CD4-positive, alpha-beta memory T cell (primary cell): ENCODE results near the gene SPATA31E1. TPM values are rescaled to one million over a fixed set of nuclear protein-coding genes. Genes with fewer than 3 reads are reported as not detected.
A peak's percentile ranks its signal among the peaks of the same experiment; 100 is the strongest.

ENCODE experiments used
- CTCF ChIA-PET: fragments of 350-600 bp; sonication (Branson Sonifier 250); formaldehyde crosslinking; loops from one replicate; lab custom pipeline; 2021; ENCODE audit warnings: inconsistent platforms; ENCODE audit not compliant: partially characterized antibody; lab: Charles Lee
- POLR2A ChIA-PET: fragments of 350-600 bp; sonication (Branson Sonifier 250); formaldehyde crosslinking; loops from one replicate; lab custom pipeline; 2021; ENCODE audit not compliant: partially characterized antibody; lab: Charles Lee
- DNase-seq, 5 donors: peaks; one replicate each; pipeline versions ENCODE4 v3.0.0 to v3.0.0-alpha.2; 2020 to 2022; ENCODE audit warnings: mixed read lengths in 1 of 5
- H3K27ac ChIP-seq: one replicate; pipeline ENCODE4 v1.7.0; 2013; ENCODE audit warnings: low read depth, low read length
- H3K27me3 ChIP-seq: 2 replicates; pipeline ENCODE4 v1.7.0; 2013; ENCODE audit warnings: mild to moderate bottlenecking, low read length, moderate library complexity; ENCODE audit not compliant: insufficient read depth
- H3K36me3 ChIP-seq: 2 replicates; pipeline ENCODE4 v1.7.0; 2013; ENCODE audit warnings: mild to moderate bottlenecking, low read length, moderate library complexity; ENCODE audit not compliant: insufficient read depth
- H3K4me1 ChIP-seq: 2 replicates; pipeline ENCODE4 v1.7.0; 2013; ENCODE audit warnings: mild to moderate bottlenecking, low read length, moderate library complexity; ENCODE audit not compliant: insufficient read depth
- H3K4me3 ChIP-seq, 2 donors: one replicate each; pipeline ENCODE4 v1.7.0; 2013; ENCODE audit warnings: low read length in 2 of 2, mild to moderate bottlenecking in 1 of 2
- H3K9me3 ChIP-seq, 2 donors: one replicate each; pipeline ENCODE4 v1.7.0; 2013; ENCODE audit warnings: low read length in 2 of 2, control low read depth in 1 of 2; ENCODE audit not compliant: control insufficient read depth in 1 of 2
- H3K27ac Mint-ChIP-seq, 7 donors: one replicate each; pipeline ENCODE4 v1.8.0; 2020 to 2021; ENCODE audit warnings: mixed read lengths in 7 of 7, mild to moderate bottlenecking in 6 of 7, inconsistent platforms in 3 of 7, moderate library complexity in 3 of 7
- H3K27me3 Mint-ChIP-seq, 2 donors: one replicate each; pipeline ENCODE4 v1.8.0; 2020 to 2021; ENCODE audit warnings: mixed read lengths in 2 of 2
- H3K36me3 Mint-ChIP-seq, 2 donors: one replicate each; pipeline ENCODE4 v1.8.0; 2020 to 2021; ENCODE audit warnings: mixed read lengths in 2 of 2, inconsistent platforms in 1 of 2, mild to moderate bottlenecking in 1 of 2
- H3K4me1 Mint-ChIP-seq, 4 donors: one replicate each; pipeline ENCODE4 v1.8.0; 2020 to 2021; ENCODE audit warnings: mixed read lengths in 4 of 4, mild to moderate bottlenecking in 1 of 4
- H3K4me3 Mint-ChIP-seq, 8 donors: one replicate each; pipeline ENCODE4 v1.8.0; 2020 to 2021; ENCODE audit warnings: mixed read lengths in 8 of 8, mild to moderate bottlenecking in 7 of 8, moderate library complexity in 6 of 8, inconsistent platforms in 3 of 8
- H3K9me3 Mint-ChIP-seq, 8 donors: one replicate each; pipeline ENCODE4 v1.8.0; 2020 to 2021; ENCODE audit warnings: mixed read lengths in 8 of 8, mild to moderate bottlenecking in 5 of 8, inconsistent platforms in 3 of 8, moderate library complexity in 1 of 8
- intact Hi-C: fragments of 100-400 bp; cut with micrococcal nuclease; formaldehyde crosslinking; loops from one replicate; pipeline ENCODE4 v1.15.1; 2023
- polyA plus RNA-seq, 2 donors: library from polyadenylated mRNA; unstranded; fragments of 300-500 nt; fragmentation: Illumina TruSeq; gene quantifications; one replicate each; pipeline ENCODE4 v1.2.3, GENCODE V29; 2021
- total RNA-seq, 2 experiments: library from RNA; stranded (reverse); gene quantifications; one replicate each; pipeline ENCODE4 v1.2.3, GENCODE V29; 2021

The SPATA31E1 gene
- total and polyA plus RNA-seq, 4 experiments from 2014 or later, result not detected

DNA sequence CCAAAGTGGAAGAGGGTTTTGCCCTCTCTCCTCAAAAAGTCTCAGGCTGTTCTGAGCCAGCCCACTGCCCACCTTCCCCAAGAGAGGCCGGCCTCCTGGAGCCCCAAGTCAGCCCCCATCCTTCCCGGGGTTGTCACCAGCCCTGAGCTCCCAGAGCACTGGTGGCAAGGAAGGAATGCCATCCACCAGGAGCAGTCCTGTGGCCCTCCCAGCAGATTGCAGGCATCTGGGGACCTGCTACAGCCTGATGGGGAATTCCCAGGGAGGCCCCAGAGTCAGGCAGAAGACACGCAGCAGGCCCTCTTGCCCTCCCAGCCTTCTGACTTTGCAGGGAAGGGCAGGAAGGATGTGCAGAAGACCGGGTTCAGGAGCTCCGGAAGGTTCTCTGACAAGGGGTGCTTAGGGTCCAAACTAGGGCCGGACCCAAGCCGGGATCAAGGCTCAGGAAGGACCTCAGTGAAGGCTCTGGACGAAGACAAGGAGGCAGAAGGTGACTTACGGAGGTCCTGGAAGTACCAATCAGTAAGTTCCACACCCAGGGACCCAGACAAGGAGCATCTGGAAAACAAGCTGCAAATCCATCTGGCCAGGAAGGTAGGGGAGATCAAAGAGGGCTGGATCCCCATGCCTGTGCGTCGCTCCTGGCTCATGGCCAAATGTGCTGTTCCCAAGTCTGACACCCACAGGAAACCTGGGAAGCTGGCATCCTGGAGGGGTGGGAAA lies 3.7 kb downstream of the SPATA31E1 start:
- POLR2A ChIA-PET, result no interaction called here
- Mint-ChIP-seq H3K4me3 (no peak overlapping the region), H3K4me1 (no peaks in the 10 kb centered on the region), H3K27me3 (peaks cover 6 to 7% of the 10 kb centered on the region in 2 donors), H3K9me3 (no peaks in the 10 kb centered on the region), H3K27ac (no peak overlapping the region), H3K36me3 (no peaks in the 10 kb centered on the region)
- H3K4me3 ChIP-seq, result no peak overlapping the region
- no peak for DNase-seq
- no peaks in the 10 kb centered on the region for H3K9me3 ChIP-seq
- no peaks in the 10 kb centered on the region for H3K27me3 ChIP-seq
- H3K27ac ChIP-seq, result no peak overlapping the region
- intact Hi-C loops, result no loop called here
- no peaks in the 10 kb centered on the region for H3K4me1 ChIP-seq
- CTCF ChIA-PET, result no interaction called here
- H3K36me3 ChIP-seq, result no peaks in the 10 kb centered on the region

DNA sequence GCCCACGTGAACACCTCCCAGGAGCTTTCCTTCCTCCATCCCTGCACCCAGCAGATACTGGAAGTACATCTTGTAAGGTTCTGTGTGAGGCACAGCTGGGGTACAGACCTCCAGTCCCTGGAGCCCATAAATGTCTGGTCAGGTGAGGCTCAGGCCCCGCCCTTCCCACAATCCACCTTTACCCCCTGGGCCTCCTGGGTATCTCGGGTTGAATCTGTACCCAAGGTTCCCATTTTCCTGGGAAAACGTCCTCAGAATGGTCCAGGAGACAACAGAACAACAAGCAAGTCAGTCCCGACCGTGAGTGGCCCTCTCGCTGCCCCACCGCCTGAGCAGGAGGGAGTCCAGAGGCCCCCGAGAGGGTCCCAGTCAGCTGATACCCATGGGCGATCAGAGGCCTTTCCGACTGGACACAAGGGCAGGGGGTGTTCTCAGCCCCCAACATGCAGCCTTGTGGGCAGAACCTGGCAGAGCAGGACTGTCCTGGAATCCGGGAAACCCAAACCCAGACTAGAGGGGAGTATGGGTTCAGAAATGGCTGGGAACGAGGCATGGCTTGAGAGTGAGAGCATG lies 4.3 kb downstream of the SPATA31E1 start:
- H3K27me3 Mint-ChIP-seq, result peaks cover 5 to 6% of the 10 kb centered on the region in 2 donors

GRCh38 chr9:87887661-87888480 lies 5.2 kb downstream of the SPATA31E1 start:
- Histone ChIP-seq H3K9me3 (no peaks in the 10 kb centered on the region), H3K27ac (no peak overlapping the region), H3K36me3 (no peaks in the 10 kb centered on the region), H3K27me3 (no peaks in the 10 kb centered on the region), H3K4me3 (no peak overlapping the region), H3K4me1 (no peaks in the 10 kb centered on the region)
- H3K36me3 Mint-ChIP-seq, result no peaks in the 10 kb centered on the region
- H3K27me3 Mint-ChIP-seq, result peaks cover 5 to 6% of the 10 kb centered on the region in 2 donors
- CTCF ChIA-PET, result no interaction called here
- H3K27ac Mint-ChIP-seq, result no peak overlapping the region
- DNase-seq, result no peak
- POLR2A ChIA-PET, result no interaction called here
- H3K9me3 Mint-ChIP-seq, result no peaks in the 10 kb centered on the region
- no peaks in the 10 kb centered on the region for H3K4me1 Mint-ChIP-seq
- H3K4me3 Mint-ChIP-seq, result no peak overlapping the region
- intact Hi-C loops, result no loop called here

More for the DNA sequence above, 4.3 kb downstream of the SPATA31E1 start:
- no peaks in the 10 kb centered on the region for H3K27me3 ChIP-seq
- peak in 1 of 5 donors; percentile 33 for DNase-seq
- Mint-ChIP-seq H3K27ac (no peak overlapping the region), H3K4me3 (no peak overlapping the region), H3K4me1 (no peaks in the 10 kb centered on the region), H3K9me3 (no peaks in the 10 kb centered on the region), H3K36me3 (no peaks in the 10 kb centered on the region)
- CTCF ChIA-PET, result no interaction called here
- H3K4me1 ChIP-seq, result no peaks in the 10 kb centered on the region
- intact Hi-C loops, result no loop called here
- H3K36me3 ChIP-seq, result no peaks in the 10 kb centered on the region
- no peak overlapping the region for H3K4me3 ChIP-seq
- POLR2A ChIA-PET, result no interaction called here
- no peak overlapping the region for H3K27ac ChIP-seq
- no peaks in the 10 kb centered on the region for H3K9me3 ChIP-seq

DNA sequence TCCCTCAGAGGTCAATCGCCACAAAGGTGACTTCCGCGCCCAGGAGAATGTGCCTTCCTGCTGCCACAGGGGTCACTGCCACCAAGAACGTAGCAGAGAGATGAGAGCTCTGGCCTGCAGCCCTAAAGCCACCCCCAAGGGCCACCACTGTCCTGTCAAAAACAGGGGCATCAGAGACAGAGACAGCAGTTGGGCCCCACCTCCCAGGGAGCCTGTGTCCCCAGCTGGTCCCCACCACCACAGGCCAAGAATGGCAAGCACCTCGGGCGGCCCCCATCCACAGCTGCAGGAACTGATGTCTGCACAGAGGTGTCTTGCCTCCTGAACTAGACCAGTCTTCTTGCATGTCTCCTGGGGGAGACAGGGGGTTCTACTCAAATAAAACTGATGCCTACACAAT lies 5.8 kb downstream of the SPATA31E1 start:
- intact Hi-C loops, result no loop called here
- no peaks in the 10 kb centered on the region for H3K9me3 ChIP-seq
- H3K36me3 ChIP-seq, result no peaks in the 10 kb centered on the region
- peaks cover 5 to 6% of the 10 kb centered on the region in 2 donors for H3K27me3 Mint-ChIP-seq
- H3K27ac ChIP-seq, result no peak overlapping the region
- no peak overlapping the region for H3K4me3 Mint-ChIP-seq
- H3K4me3 ChIP-seq, result no peak overlapping the region
- DNase-seq, result no peak
- H3K27ac Mint-ChIP-seq, result no peak overlapping the region
- H3K27me3 ChIP-seq, result no peaks in the 10 kb centered on the region
- CTCF ChIA-PET, result no interaction called here
- POLR2A ChIA-PET, result no interaction called here
- H3K4me1 Mint-ChIP-seq, result no peaks in the 10 kb centered on the region
- no peaks in the 10 kb centered on the region for H3K9me3 Mint-ChIP-seq
- H3K4me1 ChIP-seq, result no peaks in the 10 kb centered on the region
- H3K36me3 Mint-ChIP-seq, result no peaks in the 10 kb centered on the region

DNA sequence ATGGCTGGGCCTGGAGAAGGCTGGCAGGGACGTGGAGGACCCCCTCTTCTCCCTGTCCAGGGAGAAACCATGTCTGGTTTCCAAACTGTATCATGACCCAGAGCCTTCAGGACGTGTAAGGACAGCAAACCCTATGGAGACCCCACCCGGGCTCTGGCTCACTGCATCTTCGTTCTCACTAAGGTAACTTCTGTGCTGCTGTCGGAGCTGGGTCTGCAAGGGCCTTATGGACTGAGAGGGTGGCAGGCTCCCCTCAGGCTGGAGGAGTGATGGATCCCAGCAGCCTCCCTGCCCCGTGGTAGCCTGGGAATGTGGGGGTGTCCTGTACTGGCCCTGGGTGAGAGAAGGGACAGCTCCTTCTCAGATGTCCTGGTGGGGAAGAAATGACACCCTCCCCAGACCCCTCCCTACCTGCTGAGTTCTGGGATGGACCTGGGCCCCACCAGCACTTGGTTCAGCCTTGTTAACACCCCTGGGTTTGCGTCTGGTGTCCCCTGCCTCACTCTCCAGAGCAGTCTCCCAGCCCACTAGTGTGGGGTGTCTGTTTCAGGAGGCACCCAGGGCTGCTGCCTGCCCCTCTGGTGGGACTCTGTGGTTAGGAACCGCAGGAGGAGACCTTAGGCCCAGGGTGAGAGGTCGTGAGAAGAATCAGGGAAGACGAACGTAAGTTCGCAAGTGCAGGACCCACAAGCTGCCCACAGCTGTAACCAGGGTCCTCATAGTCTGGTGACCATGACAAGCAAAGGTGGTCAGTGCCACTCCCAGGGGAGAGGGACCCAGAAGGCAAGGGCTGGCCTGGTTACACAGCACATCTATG lies 6.6 kb downstream of the SPATA31E1 start:
- no peaks in the 10 kb centered on the region for H3K9me3 ChIP-seq
- no peaks in the 10 kb centered on the region for H3K4me1 ChIP-seq
- ChIA-PET CTCF (no interaction called here), POLR2A (no interaction called here)
- intact Hi-C loops, result no loop called here
- no peak overlapping the region for H3K4me3 ChIP-seq
- H3K27ac ChIP-seq, result no peak overlapping the region
- DNase-seq, result peak in 1 of 5 donors; percentile 32
- Mint-ChIP-seq H3K27ac (no peak overlapping the region), H3K4me1 (no peaks in the 10 kb centered on the region), H3K4me3 (no peak overlapping the region), H3K36me3 (no peaks in the 10 kb centered on the region), H3K27me3 (peaks cover 5 to 6% of the 10 kb centered on the region in 2 donors), H3K9me3 (peaks cover 0 to 4% (median 0%) of the 10 kb centered on the region in 8 donors)
- H3K36me3 ChIP-seq, result no peaks in the 10 kb centered on the region
- H3K27me3 ChIP-seq, result no peaks in the 10 kb centered on the region

DNA sequence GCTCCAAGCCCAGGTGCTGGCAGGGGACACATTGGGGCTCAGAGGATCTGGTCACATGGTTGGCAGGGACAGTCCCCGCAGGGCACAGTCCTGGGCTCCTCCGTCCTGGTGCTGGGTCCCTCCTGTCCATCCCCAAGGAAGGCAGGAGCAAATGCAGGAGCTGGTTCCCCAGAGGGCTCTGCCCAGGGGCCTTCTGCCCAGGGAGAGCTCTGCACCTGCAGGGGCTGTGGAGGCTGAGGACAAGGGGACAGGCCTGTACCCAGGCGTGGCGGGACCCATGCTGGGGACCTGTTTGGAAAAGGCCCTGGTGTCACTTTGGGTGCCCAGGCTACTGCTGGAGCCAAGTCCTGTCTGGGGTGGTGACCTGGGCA lies 7.2 kb downstream of the SPATA31E1 start:
- Histone ChIP-seq H3K27ac (no peak overlapping the region), H3K4me1 (no peaks in the 10 kb centered on the region), H3K36me3 (no peaks in the 10 kb centered on the region), H3K9me3 (no peaks in the 10 kb centered on the region), H3K4me3 (no peak overlapping the region), H3K27me3 (no peaks in the 10 kb centered on the region)
- Mint-ChIP-seq H3K9me3 (peaks cover 0 to 4% (median 0%) of the 10 kb centered on the region in 8 donors), H3K36me3 (no peaks in the 10 kb centered on the region), H3K4me1 (no peaks in the 10 kb centered on the region), H3K27me3 (peaks cover 6 to 7% of the 10 kb centered on the region in 2 donors), H3K4me3 (no peak overlapping the region), H3K27ac (no peak overlapping the region)
- intact Hi-C loops, result no loop called here
- CTCF ChIA-PET, result no interaction called here
- POLR2A ChIA-PET, result no interaction called here
- DNase-seq, result no peak

GRCh38 chr9:87890837-87891236 lies 8.2 kb downstream of the SPATA31E1 start:
- H3K36me3 Mint-ChIP-seq, result no peaks in the 10 kb centered on the region
- H3K4me1 Mint-ChIP-seq, result no peaks in the 10 kb centered on the region
- DNase-seq, result no peak
- H3K4me3 ChIP-seq, result no peak overlapping the region
- no peaks in the 10 kb centered on the region for H3K9me3 ChIP-seq
- CTCF ChIA-PET, result no interaction called here
- no peak overlapping the region for H3K27ac Mint-ChIP-seq
- no peaks in the 10 kb centered on the region for H3K4me1 ChIP-seq
- intact Hi-C loops, result no loop called here
- peaks cover 7 to 12% of the 10 kb centered on the region in 2 donors for H3K27me3 Mint-ChIP-seq
- POLR2A ChIA-PET, result no interaction called here
- no peaks in the 10 kb centered on the region for H3K36me3 ChIP-seq
- H3K27ac ChIP-seq, result no peak overlapping the region
- H3K4me3 Mint-ChIP-seq, result no peak overlapping the region
- H3K27me3 ChIP-seq, result no peaks in the 10 kb centered on the region
- peaks cover 0 to 4% (median 0%) of the 10 kb centered on the region in 8 donors for H3K9me3 Mint-ChIP-seq
